Mucosa of stomach (tissue), 1 donor: ENCODE results near the gene VPS54.

Experiments used
- H3K27me3 ChIP-seq: one replicate; pipeline ENCODE4 v1.7.0; 2013; ENCODE audit warnings: mild to moderate bottlenecking, low read length; ENCODE audit not compliant: control insufficient read depth, insufficient read depth
- H3K36me3 ChIP-seq: one replicate; pipeline ENCODE4 v1.7.0; 2013; ENCODE audit warnings: low read length; ENCODE audit not compliant: control insufficient read depth, insufficient read depth
- H3K4me1 ChIP-seq: one replicate; pipeline ENCODE4 v1.7.0; 2013; ENCODE audit warnings: mild to moderate bottlenecking, low read length; ENCODE audit not compliant: control insufficient read depth, insufficient read depth
- H3K4me3 ChIP-seq: one replicate; pipeline ENCODE4 v1.7.0; 2013; ENCODE audit warnings: low read length
- H3K9ac ChIP-seq: one replicate; pipeline ENCODE4 v1.7.0; 2013; ENCODE audit warnings: mild to moderate bottlenecking, low read length, moderate library complexity
- H3K9me3 ChIP-seq: one replicate; pipeline ENCODE4 v1.7.0; 2013; ENCODE audit warnings: mild to moderate bottlenecking, low read length, moderate library complexity; ENCODE audit not compliant: control insufficient read depth
- donor health status: Pancreatic carcinoma.

Gene VPS54

GRCh38 chr2:63871864-63872263 is 147.4 kb downstream of the VPS54 start:
- peaks cover 12% of the 10 kb centered on the region for H3K4me1 ChIP-seq

GRCh38 chr2:63870679-63871078 is 148.5 kb downstream of the VPS54 start:
- Histone ChIP-seq H3K4me3 (no peak overlapping the region), H3K4me1 (peaks cover 3% of the 10 kb centered on the region), H3K36me3 (no peaks in the 10 kb centered on the region), H3K9ac (no peak overlapping the region), H3K9me3 (no peaks in the 10 kb centered on the region), H3K27me3 (no peaks in the 10 kb centered on the region)

More at GRCh38 chr2:63871864-63872263, 147.4 kb downstream of the VPS54 start:
- Histone ChIP-seq H3K4me3 (no peak overlapping the region), H3K36me3 (no peaks in the 10 kb centered on the region), H3K9ac (no peak overlapping the region), H3K9me3 (no peaks in the 10 kb centered on the region), H3K27me3 (no peaks in the 10 kb centered on the region)

- no peak overlapping the region for H3K9ac ChIP-seq
- no peak overlapping the region for H3K4me3 ChIP-seq
- no peaks in the 10 kb centered on the region for H3K36me3 ChIP-seq
- no peaks in the 10 kb centered on the region for H3K4me1 ChIP-seq
- H3K9me3 ChIP-seq = no peaks in the 10 kb centered on the region
- no peaks in the 10 kb centered on the region for H3K27me3 ChIP-seq
These were observed 153.1 kb downstream of the VPS54 start for GRCh38 chr2:63866009-63866709.

GRCh38 chr2:63865159-63865799 is 153.9 kb downstream of the VPS54 start:
- Histone ChIP-seq H3K27me3 (no peaks in the 10 kb centered on the region), H3K9ac (no peak overlapping the region), H3K9me3 (no peaks in the 10 kb centered on the region), H3K4me3 (no peak overlapping the region), H3K36me3 (no peaks in the 10 kb centered on the region), H3K4me1 (no peaks in the 10 kb centered on the region)

GRCh38 chr2:63863707-63864106 is 155.5 kb downstream of the VPS54 start:
- Histone ChIP-seq H3K4me3 (no peak overlapping the region), H3K27me3 (no peaks in the 10 kb centered on the region), H3K9ac (no peak overlapping the region), H3K36me3 (no peaks in the 10 kb centered on the region), H3K9me3 (no peaks in the 10 kb centered on the region), H3K4me1 (no peaks in the 10 kb centered on the region)

GRCh38 chr2:63862806-63863205 is 156.4 kb downstream of the VPS54 start:
- Histone ChIP-seq H3K27me3 (no peaks in the 10 kb centered on the region), H3K9ac (no peak overlapping the region), H3K36me3 (no peaks in the 10 kb centered on the region), H3K9me3 (no peaks in the 10 kb centered on the region), H3K4me3 (peak overlapping the region; percentile 31), H3K4me1 (no peaks in the 10 kb centered on the region)

- H3K27me3 ChIP-seq = no peaks in the 10 kb centered on the region
- no peak overlapping the region for H3K4me3 ChIP-seq
- no peak overlapping the region for H3K9ac ChIP-seq
- H3K9me3 ChIP-seq = no peaks in the 10 kb centered on the region
- H3K4me1 ChIP-seq = no peaks in the 10 kb centered on the region
- no peaks in the 10 kb centered on the region for H3K36me3 ChIP-seq
These were observed 157.9 kb downstream of the VPS54 start for GRCh38 chr2:63861220-63861822.

- H3K36me3 ChIP-seq = no peaks in the 10 kb centered on the region
These were observed 160.9 kb downstream of the VPS54 start for GRCh38 chr2:63858291-63858690.

GRCh38 chr2:63856303-63856603 is 163.0 kb downstream of the VPS54 start:
- H3K4me1 ChIP-seq = peaks cover 22% of the 10 kb centered on the region
- no peak overlapping the region for H3K9ac ChIP-seq

More at GRCh38 chr2:63858291-63858690, 160.9 kb downstream of the VPS54 start:
- Histone ChIP-seq H3K9me3 (no peaks in the 10 kb centered on the region), H3K4me3 (no peak overlapping the region), H3K27me3 (no peaks in the 10 kb centered on the region), H3K4me1 (peaks cover 7% of the 10 kb centered on the region), H3K9ac (no peak overlapping the region)

GRCh38 chr2:63855418-63856302 is 163.6 kb downstream of the VPS54 start:
- no peak overlapping the region for H3K4me3 ChIP-seq

More at GRCh38 chr2:63856303-63856603, 163.0 kb downstream of the VPS54 start:
- Histone ChIP-seq H3K9me3 (no peaks in the 10 kb centered on the region), H3K27me3 (no peaks in the 10 kb centered on the region), H3K36me3 (no peaks in the 10 kb centered on the region), H3K4me3 (no peak overlapping the region)

GRCh38 chr2:63853527-63854310 is 165.5 kb downstream of the VPS54 start:
- Histone ChIP-seq H3K4me3 (no peak overlapping the region), H3K36me3 (no peaks in the 10 kb centered on the region), H3K27me3 (no peaks in the 10 kb centered on the region), H3K9ac (no peak overlapping the region), H3K9me3 (no peaks in the 10 kb centered on the region), H3K4me1 (peaks cover 30% of the 10 kb centered on the region)

More at GRCh38 chr2:63855418-63856302, 163.6 kb downstream of the VPS54 start:
- Histone ChIP-seq H3K4me1 (peaks cover 22% of the 10 kb centered on the region), H3K9ac (no peak overlapping the region), H3K9me3 (no peaks in the 10 kb centered on the region), H3K36me3 (no peaks in the 10 kb centered on the region), H3K27me3 (no peaks in the 10 kb centered on the region)
